Type B pancreatic cell (in vitro differentiated cells): ENCODE data around the gene PRKAR2B. TPM values are rescaled to one million over a fixed set of nuclear protein-coding genes. Genes with fewer than 3 reads are reported as not detected.
"Not testable (repeated sequence)": the region's sequence is repeated elsewhere in the genome, so short reads cannot be mapped to it uniquely, and the experiment has no call there.

Experiments used
- DNase-seq: peaks from one replicate; pipeline ENCODE4 v3.0.0; 2021; ENCODE audit warnings: mixed read lengths; ENCODE audit not compliant: unreplicated experiment; ENCODE audit errors: extremely low spot score
- H3K27ac Mint-ChIP-seq: 2 replicates; pipeline ENCODE4 v1.8.0; 2021; ENCODE audit warnings: mild to moderate bottlenecking, mixed read lengths
- H3K27me3 Mint-ChIP-seq: 2 replicates; pipeline ENCODE4 v1.8.0; 2021; ENCODE audit warnings: mixed read lengths
- H3K36me3 Mint-ChIP-seq: 2 replicates; pipeline ENCODE4 v1.8.0; 2021; ENCODE audit warnings: mixed read lengths
- H3K4me1 Mint-ChIP-seq: one replicate; pipeline ENCODE4 v1.8.0; 2021; ENCODE audit warnings: mixed read lengths; ENCODE audit not compliant: unreplicated experiment
- H3K4me3 Mint-ChIP-seq: 2 replicates; pipeline ENCODE4 v1.8.0; 2021; ENCODE audit warnings: mild to moderate bottlenecking, mixed read lengths
- H3K9me3 Mint-ChIP-seq: 2 replicates; pipeline ENCODE4 v1.8.0; 2021; ENCODE audit warnings: mixed read lengths
- CTCF ChIP-seq: fragments of 200-600 bp; sonication (generic); conservative IDR thresholded peaks from 2 replicates; pipeline ENCODE4 v1.5.0; 2021; ENCODE audit warnings: antibody characterized with exemption, mild to moderate bottlenecking
- total RNA-seq: library from RNA; stranded (reverse); gene quantifications from 2 replicates; pipeline ENCODE4 v1.2.1, GENCODE V29; 2021; ENCODE audit warnings: low replicate concordance

Gene PRKAR2B
- total RNA-seq, 1 donor from 2014 or later, result 7.2 TPM

- no peak for TF ChIP-seq CTCF
- H3K4me3 Mint-ChIP-seq, result no peak overlapping the region
- H3K4me1 Mint-ChIP-seq, result peaks cover 8% of the 10 kb centered on the region
- peaks cover 5% of the 10 kb centered on the region for H3K36me3 Mint-ChIP-seq
- no peak overlapping the region for H3K27ac Mint-ChIP-seq
- no peaks in the 10 kb centered on the region for H3K9me3 Mint-ChIP-seq
- no peaks in the 10 kb centered on the region for H3K27me3 Mint-ChIP-seq
- DNase-seq, result no peak
Observed at GRCh38 chr7:107151538-107151937, 107.0 kb downstream of the PRKAR2B start.

- no peak for TF ChIP-seq CTCF
- peaks cover 5% of the 10 kb centered on the region for H3K36me3 Mint-ChIP-seq
- DNase-seq, result no peak
- no peaks in the 10 kb centered on the region for H3K9me3 Mint-ChIP-seq
- peak overlapping the region; percentile 69 for H3K27ac Mint-ChIP-seq
- H3K4me3 Mint-ChIP-seq, result peak overlapping the region; percentile 39
- peaks cover 8% of the 10 kb centered on the region for H3K4me1 Mint-ChIP-seq
- no peaks in the 10 kb centered on the region for H3K27me3 Mint-ChIP-seq
Observed at GRCh38 chr7:107152011-107152410, 107.5 kb downstream of the PRKAR2B start.

GRCh38 chr7:107154826-107155225, 110.3 kb downstream of the PRKAR2B start:
- Mint-ChIP-seq H3K4me1 (peaks cover 4% of the 10 kb centered on the region), H3K27me3 (no peaks in the 10 kb centered on the region), H3K9me3 (no peaks in the 10 kb centered on the region), H3K4me3 (no peak overlapping the region), H3K36me3 (peaks cover 5% of the 10 kb centered on the region), H3K27ac (no peak overlapping the region)
- DNase-seq, result no peak
- no peak for TF ChIP-seq CTCF

- not testable (repeated sequence) for DNase-seq, H3K4me1 Mint-ChIP-seq, H3K9me3 Mint-ChIP-seq, H3K36me3 Mint-ChIP-seq, H3K27me3 Mint-ChIP-seq, H3K4me3 Mint-ChIP-seq, H3K27ac Mint-ChIP-seq
Observed at GRCh38 chr7:107155726-107156125, 111.2 kb downstream of the PRKAR2B start.

GRCh38 chr7:107157091-107157490, 112.6 kb downstream of the PRKAR2B start:
- H3K9me3 Mint-ChIP-seq, result no peaks in the 10 kb centered on the region
- no peak for TF ChIP-seq CTCF
- no peak overlapping the region for H3K27ac Mint-ChIP-seq
- H3K4me3 Mint-ChIP-seq, result no peak overlapping the region
- no peak for DNase-seq
- H3K36me3 Mint-ChIP-seq, result peaks cover 5% of the 10 kb centered on the region
- H3K27me3 Mint-ChIP-seq, result no peaks in the 10 kb centered on the region
- peaks cover under 1% of the 10 kb centered on the region for H3K4me1 Mint-ChIP-seq

GRCh38 chr7:107158028-107158427, 113.5 kb downstream of the PRKAR2B start:
- Mint-ChIP-seq H3K27ac (no peak overlapping the region), H3K4me3 (no peak overlapping the region), H3K27me3 (no peaks in the 10 kb centered on the region), H3K36me3 (peaks cover 5% of the 10 kb centered on the region), H3K4me1 (no peaks in the 10 kb centered on the region), H3K9me3 (no peaks in the 10 kb centered on the region)
- DNase-seq, result no peak
- no peak for TF ChIP-seq CTCF
